Thymus (tissue), 11 donors: ENCODE results near the gene PLA2G5. TPM values are rescaled to one million over a fixed set of nuclear protein-coding genes. Genes with fewer than 3 reads are reported as not detected.
A peak's percentile ranks its signal among the peaks of the same experiment; 100 is the strongest.

Experiments
- DNase-seq, 9 donors: peaks; one replicate each; pipeline ENCODE4 v3.0.0-alpha.2; 2013; ENCODE audit warnings: low spot score in 9 of 9, low read depth in 6 of 9, missing footprints in 1 of 9
- H3K27ac ChIP-seq, 2 donors: one replicate each; pipeline ENCODE4 v1.5.1; 2013; ENCODE audit warnings: control low read depth in 1 of 2, low read depth in 1 of 2, low read length in 1 of 2, mild to moderate bottlenecking in 1 of 2, moderate library complexity in 1 of 2
- H3K27me3 ChIP-seq, 2 donors: one replicate each; pipeline ENCODE4 v1.5.1; 2013; ENCODE audit warnings: low read length in 1 of 2; ENCODE audit not compliant: control insufficient read depth in 2 of 2, insufficient read depth in 1 of 2
- H3K36me3 ChIP-seq, 2 donors: one replicate each; pipeline ENCODE4 v1.5.1; 2013; ENCODE audit warnings: low read length in 1 of 2, mild to moderate bottlenecking in 1 of 2, moderate library complexity in 1 of 2; ENCODE audit not compliant: control insufficient read depth in 2 of 2, insufficient read depth in 2 of 2
- H3K4me1 ChIP-seq, 2 donors: one replicate each; pipeline ENCODE4 v1.5.1; 2013; ENCODE audit warnings: low read length in 2 of 2; ENCODE audit not compliant: control insufficient read depth in 2 of 2, insufficient read depth in 2 of 2
- H3K4me3 ChIP-seq, 2 donors: one replicate each; pipeline ENCODE4 v1.5.1; 2013; ENCODE audit warnings: low read length in 2 of 2, control low read depth in 1 of 2, mild to moderate bottlenecking in 1 of 2
- H3K9me3 ChIP-seq, 2 donors: one replicate each; pipeline ENCODE4 v1.5.1; 2013; ENCODE audit warnings: low read length in 1 of 2, mild to moderate bottlenecking in 1 of 2; ENCODE audit not compliant: control insufficient read depth in 2 of 2, insufficient read depth in 1 of 2
- WGBS: extraction: QIAGEN DNeasy Blood & Tissue Kit; methylation state at CpG from one replicate; pipeline ENCODE4 v1.1.7; 2013; 5-methylcytosine and 5-hydroxymethylcytosine counted together
- polyA plus RNA-seq: library from polyadenylated mRNA; stranded (reverse); fragments of 200-250 nt; gene quantifications from one replicate; pipeline ENCODE4 v1.2.3, GENCODE V29; 2013
- total RNA-seq: library from RNA; stranded (reverse); fragments of 120-200 nt; gene quantifications from one replicate; pipeline ENCODE4 v1.2.4, GENCODE V29; 2013
- donor health status: healthy.

Gene PLA2G5
- total and polyA plus RNA-seq, 2 donors, result 0.09 to 1.6 TPM

- WGBS, result 91% methylated on average over 11 of the region's 11 CpGs
- Histone ChIP-seq H3K9me3 (no peaks in the 10 kb centered on the region), H3K27me3 (no peaks in the 10 kb centered on the region), H3K36me3 (no peaks in the 10 kb centered on the region), H3K4me3 (no peak overlapping the region), H3K27ac (no peak overlapping the region), H3K4me1 (peaks cover 0 to 10% of the 10 kb centered on the region in 2 donors)
- DNase-seq, result no peak
These were observed 4.2 kb downstream of the PLA2G5 start for GRCh38 chr1:20074055-20074724.

GRCh38 chr1:20074725-20075171 is 4.8 kb downstream of the PLA2G5 start:
- no peak for DNase-seq
- 90% methylated on average over 8 of the region's 8 CpGs for WGBS
- Histone ChIP-seq H3K27me3 (peaks cover 0 to under 1% of the 10 kb centered on the region in 2 donors), H3K4me3 (no peak overlapping the region), H3K27ac (no peak overlapping the region), H3K4me1 (peaks cover 0 to 10% of the 10 kb centered on the region in 2 donors), H3K9me3 (no peaks in the 10 kb centered on the region), H3K36me3 (no peaks in the 10 kb centered on the region)

DNA sequence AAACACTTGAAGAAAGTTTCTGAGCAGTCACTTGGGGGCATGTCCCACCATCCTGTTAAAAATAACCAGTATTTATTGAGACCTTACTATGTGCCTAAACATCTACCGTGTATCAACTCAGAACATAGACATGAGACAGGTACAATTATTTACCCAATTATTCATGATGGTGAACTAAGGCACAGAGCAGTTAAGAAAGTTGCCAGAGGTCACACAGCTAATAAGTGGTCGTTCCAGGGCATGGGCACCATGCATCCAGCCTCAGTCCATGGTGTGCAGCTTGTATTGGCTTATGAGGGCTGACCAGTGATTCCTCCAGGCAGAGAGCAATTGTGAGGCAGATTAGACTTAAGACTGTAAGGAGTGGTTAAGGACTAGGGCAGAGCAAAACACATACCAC is 5.4 kb downstream of the PLA2G5 start:
- Histone ChIP-seq H3K4me1 (peaks cover 0 to 10% of the 10 kb centered on the region in 2 donors), H3K27ac (no peak overlapping the region), H3K36me3 (no peaks in the 10 kb centered on the region), H3K4me3 (no peak overlapping the region), H3K27me3 (peaks cover 0 to 4% of the 10 kb centered on the region in 2 donors), H3K9me3 (no peaks in the 10 kb centered on the region)
- no peak for DNase-seq
- 91% methylated on average over 2 of the region's 2 CpGs for whole genome bisulfite sequencing

DNA sequence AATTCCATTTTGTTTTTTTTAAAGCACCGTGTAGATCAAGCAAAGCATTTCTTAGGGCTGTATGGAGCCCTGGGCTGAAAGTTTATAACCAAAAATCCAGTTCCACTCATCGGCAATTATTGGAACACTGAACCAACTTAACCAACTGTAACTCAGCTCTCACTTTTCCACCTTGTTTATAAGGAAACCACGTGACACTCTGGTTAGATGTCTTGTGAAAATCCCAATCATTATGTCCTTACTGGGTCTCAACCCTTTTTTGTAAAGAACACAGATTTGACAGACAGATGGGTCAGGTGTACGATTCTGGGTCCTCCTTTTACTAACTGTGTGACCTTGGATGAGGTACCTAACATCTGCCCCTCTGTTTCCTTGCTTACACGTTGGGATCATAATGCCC is 6.2 kb downstream of the PLA2G5 start:
- H3K4me1 ChIP-seq, result peaks cover 0 to 10% of the 10 kb centered on the region in 2 donors
- H3K27me3 ChIP-seq, result peaks cover 0 to 8% of the 10 kb centered on the region in 2 donors
- H3K27ac ChIP-seq, result no peak overlapping the region
- no peak overlapping the region for H3K4me3 ChIP-seq
- no peaks in the 10 kb centered on the region for H3K36me3 ChIP-seq
- no peaks in the 10 kb centered on the region for H3K9me3 ChIP-seq
- no peak for DNase-seq
- 89% methylated on average over 5 of the region's 5 CpGs for WGBS

GRCh38 chr1:20076710-20077461 is 6.9 kb downstream of the PLA2G5 start:
- Histone ChIP-seq H3K27me3 (peaks cover 0 to 8% of the 10 kb centered on the region in 2 donors), H3K4me1 (peaks cover 0 to 10% of the 10 kb centered on the region in 2 donors), H3K9me3 (no peaks in the 10 kb centered on the region), H3K36me3 (no peaks in the 10 kb centered on the region), H3K4me3 (no peak overlapping the region), H3K27ac (no peak overlapping the region)
- WGBS, result 92% methylated on average over 5 of the region's 5 CpGs
- DNase-seq, result no peak

DNA sequence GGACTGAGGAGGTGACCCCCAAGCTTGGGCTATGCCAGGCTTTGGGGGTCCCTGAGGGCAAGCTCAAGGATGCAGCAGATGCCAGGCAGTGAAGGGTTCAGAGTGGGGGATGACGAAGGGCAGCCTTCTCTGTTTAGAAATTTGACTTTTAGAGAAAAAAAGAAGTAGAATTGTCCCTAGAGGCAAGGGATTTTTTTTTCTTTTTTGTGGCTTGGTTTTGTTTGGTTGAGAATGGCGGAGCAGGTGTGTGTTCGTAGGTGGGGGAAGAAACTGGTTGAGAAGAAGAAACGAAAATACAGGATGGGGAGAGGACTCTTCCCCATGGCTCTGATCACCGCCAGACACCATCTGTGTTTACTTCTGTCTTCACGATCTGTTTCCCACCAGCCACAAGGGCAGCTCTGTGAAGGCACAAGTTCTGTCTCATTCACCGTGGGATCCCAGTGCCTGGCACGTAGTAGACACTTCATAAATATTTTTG is 8.2 kb downstream of the PLA2G5 start:
- no peak overlapping the region for H3K4me3 ChIP-seq
- peak in 1 of 9 donors; percentile 13 for DNase-seq
- peaks cover 0 to 8% of the 10 kb centered on the region in 2 donors for H3K27me3 ChIP-seq
- no peaks in the 10 kb centered on the region for H3K9me3 ChIP-seq
- H3K36me3 ChIP-seq, result no peaks in the 10 kb centered on the region
- H3K27ac ChIP-seq, result no peak overlapping the region
- WGBS, result 10% methylated on average over 8 of the region's 8 CpGs
- H3K4me1 ChIP-seq, result peaks cover 0 to 10% of the 10 kb centered on the region in 2 donors

- H3K27me3 ChIP-seq, result peaks cover 0 to 8% of the 10 kb centered on the region in 2 donors
- no peaks in the 10 kb centered on the region for H3K9me3 ChIP-seq
- no peak overlapping the region for H3K4me3 ChIP-seq
- H3K36me3 ChIP-seq, result no peaks in the 10 kb centered on the region
- 94% methylated on average over 5 of the region's 5 CpGs for WGBS
- no peak for DNase-seq
- no peak overlapping the region for H3K27ac ChIP-seq
- peaks cover 0 to 10% of the 10 kb centered on the region in 2 donors for H3K4me1 ChIP-seq
These were observed 8.7 kb downstream of the PLA2G5 start for GRCh38 chr1:20078711-20079110.

- Histone ChIP-seq H3K4me3 (no peak overlapping the region), H3K9me3 (no peaks in the 10 kb centered on the region), H3K36me3 (no peaks in the 10 kb centered on the region), H3K27me3 (peaks cover 0 to 8% of the 10 kb centered on the region in 2 donors), H3K4me1 (peaks cover 0 to 10% of the 10 kb centered on the region in 2 donors), H3K27ac (no peak overlapping the region)
- 59% methylated on average over 8 of the region's 8 CpGs for WGBS
- DNase-seq, result no peak
These were observed 9.8 kb downstream of the PLA2G5 start for GRCh38 chr1:20079661-20080305.
